ENCODE results near the gene LIMS4.
"Not testable (repeated sequence)": the region's sequence is repeated elsewhere in the genome, so short reads cannot be mapped to it uniquely, and the experiment has no call there.

The LIMS4 gene

DNA sequence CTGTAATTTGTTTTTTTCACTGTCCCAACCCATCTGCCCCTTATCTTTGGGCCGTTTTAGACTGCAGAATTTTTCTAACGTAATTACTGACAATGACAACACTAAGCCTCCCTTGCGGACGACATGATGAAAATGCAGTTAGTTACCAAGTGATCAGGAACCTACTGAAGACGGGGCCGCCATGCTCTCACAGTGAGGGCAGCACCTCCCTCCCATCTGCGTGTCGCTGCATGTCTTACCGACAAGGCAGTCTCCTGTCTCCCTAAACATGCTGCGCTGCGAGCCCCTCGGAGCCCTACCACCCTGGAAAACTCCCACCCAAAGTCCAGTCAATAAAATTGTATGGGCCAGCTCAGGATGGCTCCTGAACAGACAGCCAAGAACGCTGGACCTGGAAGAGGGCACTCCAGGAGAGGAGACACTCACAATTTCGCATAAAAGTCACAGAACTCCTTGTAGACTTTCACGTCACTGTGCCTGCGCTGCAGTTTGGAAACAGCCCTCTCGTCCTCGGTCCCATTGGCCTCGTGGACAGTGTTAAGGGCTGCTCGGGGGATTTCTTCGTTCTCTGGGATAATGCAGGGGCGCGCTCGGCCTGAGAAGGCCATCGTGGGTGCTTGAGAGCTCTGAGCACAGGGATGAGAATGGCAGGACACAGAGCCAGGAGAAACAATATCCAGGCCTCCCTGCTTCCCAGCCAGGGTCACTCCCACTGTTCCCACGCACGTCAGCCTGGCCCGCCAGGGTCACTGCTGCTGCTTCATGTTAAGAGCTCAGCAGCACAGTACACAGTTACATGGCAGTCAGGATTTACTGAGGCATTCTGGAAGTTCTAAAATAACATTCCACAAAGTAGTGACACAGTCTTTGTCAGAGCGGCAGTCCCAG, at the start of gene LIMS4:
TSS of gene LIMS4 (minus strand) at position 646 of the 888 bp plus-strand sequence. CDS start at position 608, 38 bp downstream.
- not testable (repeated sequence) for H3K36me3 ChIP-seq (ENCODE audit: insufficient read depth, low read length); H3K9me3 ChIP-seq (ENCODE audit: low read length); H3K9ac ChIP-seq (ENCODE audit: low read length); H3K27ac ChIP-seq (ENCODE audit: low read depth, low read length); H3K27me3 ChIP-seq (ENCODE audit: control insufficient read depth in 1 of 2, insufficient read depth in 2 of 2, low read length in 2 of 2); H3K4me3 ChIP-seq (ENCODE audit: low read depth in 1 of 2, low read length in 2 of 2); H3K4me1 ChIP-seq (ENCODE audit: insufficient read depth, low read length)

GRCh38 chr2:110499755-110500377, 27.2 kb upstream of the LIMS4 start:
- not testable (repeated sequence) for H3K27me3 ChIP-seq (ENCODE audit: control insufficient read depth in 1 of 2, insufficient read depth in 2 of 2, low read length in 2 of 2); H3K9ac ChIP-seq (ENCODE audit: low read length); H3K27ac ChIP-seq (ENCODE audit: low read depth, low read length); H3K4me1 ChIP-seq (ENCODE audit: insufficient read depth, low read length); H3K36me3 ChIP-seq (ENCODE audit: insufficient read depth, low read length); H3K4me3 ChIP-seq (ENCODE audit: low read depth in 1 of 2, low read length in 2 of 2); H3K9me3 ChIP-seq (ENCODE audit: low read length)

GRCh38 chr2:110496027-110496426, 23.4 kb upstream of the LIMS4 start:
- H3K27me3 ChIP-seq (ENCODE audit: control insufficient read depth in 1 of 2, insufficient read depth in 2 of 2, low read length in 2 of 2); H3K27ac ChIP-seq (ENCODE audit: low read depth, low read length); H3K36me3 ChIP-seq (ENCODE audit: insufficient read depth, low read length); H3K4me1 ChIP-seq (ENCODE audit: insufficient read depth, low read length); H3K4me3 ChIP-seq (ENCODE audit: low read depth in 1 of 2, low read length in 2 of 2); H3K9me3 ChIP-seq (ENCODE audit: low read length); H3K9ac ChIP-seq (ENCODE audit: low read length): not testable (repeated sequence)

DNA sequence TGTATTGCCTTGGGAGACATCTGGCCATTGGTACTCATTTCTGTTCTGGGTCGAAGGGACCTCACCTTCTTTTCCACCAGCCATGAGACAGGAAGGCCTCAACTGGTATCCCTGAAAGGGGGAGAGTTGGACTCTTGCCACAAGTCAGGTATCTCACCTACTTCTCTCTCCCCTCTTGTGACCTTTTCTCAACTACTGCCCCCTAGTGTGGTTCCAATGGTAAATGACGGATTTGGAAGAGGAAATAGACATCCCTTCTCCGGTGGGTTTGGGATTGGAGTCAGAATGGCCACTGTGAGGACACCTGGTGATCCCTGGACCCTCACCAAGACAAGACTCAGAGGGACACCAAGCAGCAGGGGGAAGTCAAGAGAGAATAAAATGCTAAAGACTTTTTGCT, 21.9 kb upstream of the LIMS4 start:
- not testable (repeated sequence) for H3K9me3 ChIP-seq (ENCODE audit: low read length); H3K4me1 ChIP-seq (ENCODE audit: insufficient read depth, low read length); H3K27me3 ChIP-seq (ENCODE audit: control insufficient read depth in 1 of 2, insufficient read depth in 2 of 2, low read length in 2 of 2); H3K36me3 ChIP-seq (ENCODE audit: insufficient read depth, low read length); H3K27ac ChIP-seq (ENCODE audit: low read depth, low read length); H3K9ac ChIP-seq (ENCODE audit: low read length); H3K4me3 ChIP-seq (ENCODE audit: low read depth in 1 of 2, low read length in 2 of 2)

DNA sequence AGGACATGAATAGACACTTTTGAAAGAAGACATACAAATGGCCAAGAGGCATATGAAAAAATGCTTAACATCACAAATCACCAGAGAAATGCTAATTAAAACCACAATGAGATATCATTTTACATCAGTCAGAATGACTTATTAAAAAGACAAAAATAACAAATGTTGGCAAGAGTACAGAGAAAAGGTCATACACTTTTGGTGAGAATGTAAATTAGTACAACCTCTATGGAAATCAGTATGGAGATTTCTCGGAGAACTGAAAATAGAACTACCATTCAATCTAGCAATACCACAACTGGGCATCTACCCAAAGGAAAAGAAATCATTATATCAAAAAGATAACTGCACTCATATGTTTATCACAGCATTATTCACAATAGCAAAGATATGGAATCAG, 16.4 kb upstream of the LIMS4 start:
- H3K4me3 ChIP-seq (ENCODE audit: low read depth in 1 of 2, low read length in 2 of 2); H3K27me3 ChIP-seq (ENCODE audit: control insufficient read depth in 1 of 2, insufficient read depth in 2 of 2, low read length in 2 of 2); H3K36me3 ChIP-seq (ENCODE audit: insufficient read depth, low read length); H3K9ac ChIP-seq (ENCODE audit: low read length); H3K4me1 ChIP-seq (ENCODE audit: insufficient read depth, low read length); H3K9me3 ChIP-seq (ENCODE audit: low read length); H3K27ac ChIP-seq (ENCODE audit: low read depth, low read length): not testable (repeated sequence)

DNA sequence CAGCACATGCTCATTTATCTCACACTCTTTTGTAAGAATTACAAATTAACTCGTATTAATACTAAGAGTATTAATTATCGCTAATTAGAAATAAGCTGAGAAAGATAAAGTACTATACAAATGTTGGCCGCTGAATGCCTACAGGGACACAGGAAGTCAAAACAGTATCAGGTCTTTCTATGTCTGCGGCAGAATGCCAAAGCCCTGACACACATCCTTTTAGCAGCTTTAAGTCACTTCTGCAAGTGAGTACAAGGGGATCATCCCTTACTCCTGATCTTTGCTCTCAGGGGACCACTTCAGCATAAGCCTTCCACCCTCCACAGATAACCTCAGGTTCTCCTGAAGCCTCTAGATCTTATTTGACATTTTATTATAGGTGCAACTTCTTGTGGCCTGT, 10.1 kb upstream of the LIMS4 start:
- not testable (repeated sequence) for H3K4me3 ChIP-seq (ENCODE audit: low read depth in 1 of 2, low read length in 2 of 2); H3K27me3 ChIP-seq (ENCODE audit: control insufficient read depth in 1 of 2, insufficient read depth in 2 of 2, low read length in 2 of 2); H3K9ac ChIP-seq (ENCODE audit: low read length); H3K9me3 ChIP-seq (ENCODE audit: low read length); H3K27ac ChIP-seq (ENCODE audit: low read depth, low read length); H3K4me1 ChIP-seq (ENCODE audit: insufficient read depth, low read length); H3K36me3 ChIP-seq (ENCODE audit: insufficient read depth, low read length)

- not testable (repeated sequence) for H3K4me3 ChIP-seq (ENCODE audit: low read depth in 1 of 2, low read length in 2 of 2); H3K27ac ChIP-seq (ENCODE audit: low read depth, low read length); H3K9ac ChIP-seq (ENCODE audit: low read length); H3K4me1 ChIP-seq (ENCODE audit: insufficient read depth, low read length); H3K9me3 ChIP-seq (ENCODE audit: low read length); H3K36me3 ChIP-seq (ENCODE audit: insufficient read depth, low read length); H3K27me3 ChIP-seq (ENCODE audit: control insufficient read depth in 1 of 2, insufficient read depth in 2 of 2, low read length in 2 of 2)
Measured at GRCh38 chr2:110481200-110481599, 8.6 kb upstream of the LIMS4 start.

DNA sequence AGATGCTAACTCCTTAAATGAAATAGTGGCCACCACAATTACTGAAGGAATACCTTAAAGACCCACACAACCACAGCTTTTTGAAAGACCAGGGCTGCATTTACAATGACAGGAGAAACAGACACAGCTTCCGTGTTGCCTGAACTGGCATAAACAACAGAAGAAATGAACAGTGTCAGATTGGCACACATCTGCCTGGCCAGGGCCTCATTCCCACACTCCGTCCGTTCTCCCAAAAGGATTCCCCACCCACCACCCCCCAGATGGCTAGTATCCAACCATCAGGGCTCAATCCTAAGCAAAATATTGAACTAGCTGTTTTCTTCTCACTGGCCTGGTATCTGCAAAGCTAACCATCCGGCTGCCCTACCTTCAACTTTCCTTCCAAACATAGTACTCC, 7.5 kb upstream of the LIMS4 start:
- not testable (repeated sequence) for H3K27me3 ChIP-seq (ENCODE audit: control insufficient read depth in 1 of 2, insufficient read depth in 2 of 2, low read length in 2 of 2); H3K9ac ChIP-seq (ENCODE audit: low read length); H3K36me3 ChIP-seq (ENCODE audit: insufficient read depth, low read length); H3K9me3 ChIP-seq (ENCODE audit: low read length); H3K27ac ChIP-seq (ENCODE audit: low read depth, low read length); H3K4me1 ChIP-seq (ENCODE audit: insufficient read depth, low read length); H3K4me3 ChIP-seq (ENCODE audit: low read depth in 1 of 2, low read length in 2 of 2)

DNA sequence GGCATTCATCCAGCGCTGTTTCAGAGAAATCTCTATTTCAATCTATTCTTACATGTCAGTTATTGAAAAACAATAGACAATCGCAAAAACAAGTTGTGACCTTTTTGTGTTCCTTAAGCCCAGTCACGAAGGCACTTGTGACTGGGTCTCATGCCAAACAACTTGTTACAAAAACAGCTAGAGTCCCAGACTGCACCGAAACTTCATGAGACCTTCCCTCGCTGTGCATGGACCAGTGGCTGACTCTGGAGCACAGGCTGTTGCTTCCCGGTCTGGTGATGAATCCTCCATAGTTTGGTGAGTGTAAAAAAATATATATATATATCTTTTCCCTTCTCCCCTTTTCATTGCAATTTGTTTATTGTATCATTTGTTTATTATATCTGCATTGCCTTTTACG, 4.8 kb upstream of the LIMS4 start:
- not testable (repeated sequence) for H3K27ac ChIP-seq (ENCODE audit: low read depth, low read length); H3K4me1 ChIP-seq (ENCODE audit: insufficient read depth, low read length); H3K27me3 ChIP-seq (ENCODE audit: control insufficient read depth in 1 of 2, insufficient read depth in 2 of 2, low read length in 2 of 2); H3K9ac ChIP-seq (ENCODE audit: low read length); H3K4me3 ChIP-seq (ENCODE audit: low read depth in 1 of 2, low read length in 2 of 2); H3K36me3 ChIP-seq (ENCODE audit: insufficient read depth, low read length); H3K9me3 ChIP-seq (ENCODE audit: low read length)

DNA sequence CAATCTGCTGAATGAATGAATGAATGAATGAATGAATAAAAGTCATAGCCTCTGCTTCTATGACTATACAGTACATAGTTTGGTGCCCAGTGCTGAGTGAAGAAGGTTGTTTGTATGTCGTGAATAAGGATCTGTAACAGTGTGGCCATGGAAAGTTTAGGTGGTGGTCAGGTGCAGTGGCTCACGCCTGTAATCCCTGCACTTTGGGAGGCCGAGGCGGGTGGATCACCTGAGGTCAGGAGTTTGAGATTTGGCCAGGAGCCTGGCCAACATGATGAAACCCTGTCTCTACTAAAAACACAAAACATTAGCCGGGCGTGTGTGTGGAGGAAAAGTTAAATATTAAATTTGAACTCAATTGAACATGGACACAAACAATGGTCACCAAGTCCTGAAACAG, 4.3 kb upstream of the LIMS4 start:
- H3K9me3 ChIP-seq (ENCODE audit: low read length); H3K9ac ChIP-seq (ENCODE audit: low read length); H3K27ac ChIP-seq (ENCODE audit: low read depth, low read length); H3K36me3 ChIP-seq (ENCODE audit: insufficient read depth, low read length); H3K4me1 ChIP-seq (ENCODE audit: insufficient read depth, low read length); H3K27me3 ChIP-seq (ENCODE audit: control insufficient read depth in 1 of 2, insufficient read depth in 2 of 2, low read length in 2 of 2); H3K4me3 ChIP-seq (ENCODE audit: low read depth in 1 of 2, low read length in 2 of 2): not testable (repeated sequence)

GRCh38 chr2:110475627-110476359, 3.2 kb upstream of the LIMS4 start:
- H3K4me1 ChIP-seq (ENCODE audit: insufficient read depth, low read length); H3K27ac ChIP-seq (ENCODE audit: low read depth, low read length); H3K27me3 ChIP-seq (ENCODE audit: control insufficient read depth in 1 of 2, insufficient read depth in 2 of 2, low read length in 2 of 2); H3K36me3 ChIP-seq (ENCODE audit: insufficient read depth, low read length); H3K9ac ChIP-seq (ENCODE audit: low read length); H3K9me3 ChIP-seq (ENCODE audit: low read length); H3K4me3 ChIP-seq (ENCODE audit: low read depth in 1 of 2, low read length in 2 of 2): not testable (repeated sequence)

All from muscle layer of colon (tissue), 2 donors.